IPS-20b (cell line): ENCODE results near the gene ZSCAN4.
A peak's percentile ranks its signal among the peaks of the same experiment; 100 is the strongest.

Experiments used
- H3K27ac ChIP-seq: one replicate; pipeline ENCODE4 v1.5.1; 2013; ENCODE audit warnings: low read length
- H3K27me3 ChIP-seq: 2 replicates; pipeline ENCODE4 v1.6.1; 2013; ENCODE audit warnings: mild to moderate bottlenecking, low read length, inconsistent platforms; ENCODE audit not compliant: insufficient read depth
- H3K36me3 ChIP-seq: 2 replicates; pipeline ENCODE4 v1.6.1; 2013; ENCODE audit warnings: low read depth, mild to moderate bottlenecking, inconsistent platforms, low read length, moderate library complexity; ENCODE audit not compliant: insufficient read depth
- H3K4me1 ChIP-seq: 2 replicates; pipeline ENCODE4 v1.6.1; 2013; ENCODE audit warnings: mild to moderate bottlenecking, control low read depth, inconsistent platforms, low read length, moderate library complexity; ENCODE audit not compliant: insufficient read depth
- H3K4me3 ChIP-seq: 2 replicates; pipeline ENCODE4 v1.5.1; 2013; ENCODE audit warnings: mild to moderate bottlenecking, low read length, inconsistent platforms
- H3K9ac ChIP-seq: 2 replicates; pipeline ENCODE4 v1.6.1; 2013; ENCODE audit warnings: low read depth, mild to moderate bottlenecking, inconsistent platforms, low read length, moderate library complexity
- H3K9me3 ChIP-seq: 2 replicates; pipeline ENCODE4 v1.6.1; 2013; ENCODE audit warnings: mild to moderate bottlenecking, low read depth, low read length, inconsistent platforms; ENCODE audit not compliant: insufficient read depth

Gene ZSCAN4

DNA sequence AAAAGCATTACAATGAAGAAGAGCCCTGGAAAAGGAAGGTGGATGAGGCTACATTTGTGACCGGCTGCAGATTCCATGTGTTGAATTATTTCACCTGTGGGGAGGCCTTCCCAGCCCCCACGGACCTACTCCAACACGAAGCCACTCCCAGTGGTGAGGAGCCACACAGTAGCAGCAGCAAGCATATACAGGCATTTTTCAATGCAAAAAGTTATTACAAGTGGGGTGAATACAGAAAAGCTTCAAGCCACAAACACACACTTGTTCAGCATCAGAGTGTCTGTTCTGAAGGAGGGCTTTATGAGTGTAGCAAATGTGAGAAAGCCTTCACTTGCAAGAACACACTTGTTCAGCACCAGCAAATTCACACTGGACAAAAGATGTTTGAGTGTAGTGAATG lies 18.0 kb downstream of the ZSCAN4 start:
- H3K4me1 ChIP-seq: peaks cover 6% of the 10 kb centered on the region; the same call in 1 of the 2 replicates
- H3K9ac ChIP-seq: no peak overlapping the region
- no peaks in the 10 kb centered on the region for H3K27me3 ChIP-seq
- H3K4me3 ChIP-seq: no peak overlapping the region
- H3K36me3 ChIP-seq: peaks cover 72% of the 10 kb centered on the region
- no peak overlapping the region for H3K27ac ChIP-seq
- H3K9me3 ChIP-seq: peaks cover 79% of the 10 kb centered on the region

DNA sequence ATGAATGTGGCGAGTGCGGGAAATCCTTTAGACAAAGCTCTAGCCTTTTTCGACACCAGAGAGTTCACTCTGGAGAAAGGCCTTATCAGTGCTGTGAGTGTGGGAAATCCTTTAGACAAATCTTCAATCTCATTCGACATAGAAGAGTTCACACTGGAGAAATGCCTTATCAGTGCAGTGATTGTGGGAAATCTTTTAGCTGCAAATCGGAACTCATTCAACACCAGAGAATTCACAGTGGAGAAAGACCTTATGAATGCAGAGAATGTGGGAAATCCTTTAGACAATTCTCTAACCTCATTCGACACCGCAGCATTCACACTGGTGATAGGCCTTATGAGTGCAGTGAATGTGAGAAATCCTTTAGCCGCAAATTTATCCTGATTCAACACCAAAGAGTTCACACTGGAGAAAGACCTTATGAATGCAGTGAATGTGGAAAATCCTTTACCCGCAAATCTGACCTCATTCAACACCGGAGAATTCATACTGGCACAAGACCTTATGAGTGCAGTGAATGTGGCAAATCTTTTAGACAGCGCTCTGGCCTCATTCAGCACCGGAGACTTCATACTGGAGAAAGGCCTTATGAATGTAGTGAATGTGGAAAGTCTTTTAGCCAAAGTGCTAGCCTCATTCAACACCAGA lies 18.8 kb downstream of the ZSCAN4 start:
- H3K9me3 ChIP-seq: peaks cover 79% of the 10 kb centered on the region
- peaks cover 72% of the 10 kb centered on the region for H3K36me3 ChIP-seq
- H3K4me3 ChIP-seq: no peak overlapping the region; the same call in 1 of the 2 replicates
- no peaks in the 10 kb centered on the region for H3K27me3 ChIP-seq
- H3K27ac ChIP-seq: no peak overlapping the region
- no peak overlapping the region for H3K9ac ChIP-seq
- peaks cover 6% of the 10 kb centered on the region; the same call in 1 of the 2 replicates for H3K4me1 ChIP-seq

DNA sequence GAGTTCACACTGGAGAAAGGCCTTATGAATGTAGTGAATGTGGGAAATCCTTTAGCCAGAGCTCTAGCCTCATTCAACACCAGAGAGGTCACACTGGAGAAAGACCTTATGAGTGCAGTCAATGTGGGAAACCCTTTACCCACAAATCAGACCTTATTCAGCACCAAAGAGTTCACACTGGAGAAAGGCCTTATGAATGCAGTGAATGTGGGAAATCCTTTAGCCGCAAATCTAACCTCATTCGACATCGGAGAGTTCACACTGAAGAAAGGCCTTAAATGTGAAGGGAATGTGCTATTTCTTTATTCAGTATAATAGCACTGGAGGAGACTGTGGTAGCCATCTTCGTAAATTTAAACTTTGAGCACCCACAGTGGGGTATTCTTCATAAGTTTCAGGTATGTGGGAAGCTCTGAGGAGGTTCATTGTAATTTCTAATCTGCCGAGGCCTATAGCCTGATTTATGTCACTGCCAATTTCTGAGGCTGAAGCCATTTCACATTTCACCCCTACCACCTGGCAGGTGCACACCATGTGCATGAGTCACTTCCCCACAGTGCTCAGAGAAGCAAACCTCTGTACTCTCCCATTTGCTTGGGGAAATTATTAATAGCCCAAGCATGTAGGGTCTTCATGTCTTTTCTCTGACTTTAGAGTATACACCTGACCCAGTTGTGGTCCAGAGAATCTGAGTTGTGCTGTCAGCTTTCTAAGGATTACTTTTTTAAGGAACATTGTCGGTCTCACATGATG lies 19.5 kb downstream of the ZSCAN4 start:
- peaks cover 76% of the 10 kb centered on the region for H3K9me3 ChIP-seq
- no peak overlapping the region for H3K27ac ChIP-seq
- H3K27me3 ChIP-seq: no peaks in the 10 kb centered on the region
- H3K9ac ChIP-seq: no peak overlapping the region
- H3K4me1 ChIP-seq: peaks cover 3% of the 10 kb centered on the region; the same call in 1 of the 2 replicates
- peaks cover 69% of the 10 kb centered on the region for H3K36me3 ChIP-seq
- H3K4me3 ChIP-seq: no peak overlapping the region; the same call in 1 of the 2 replicates

DNA sequence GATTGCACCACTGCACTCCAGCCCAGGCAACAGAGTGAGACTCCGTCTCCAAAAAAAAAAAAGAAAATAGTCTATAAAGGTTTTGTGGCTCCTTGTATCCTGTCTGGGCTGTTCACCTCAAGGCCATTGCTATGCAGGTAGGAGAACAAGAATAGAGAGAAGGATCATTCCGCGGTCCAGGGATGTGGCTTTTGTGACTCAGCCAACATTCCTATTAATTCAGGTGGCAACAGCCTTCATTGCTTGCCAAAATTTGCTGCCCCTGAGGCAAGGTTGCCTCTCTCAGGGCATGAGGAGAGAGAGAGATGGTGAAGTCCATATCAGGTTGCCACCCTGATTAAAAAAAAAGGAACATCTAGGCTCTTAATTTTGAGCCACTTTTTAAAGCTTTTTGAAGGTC lies 21.0 kb downstream of the ZSCAN4 start:
- no peak overlapping the region for H3K9ac ChIP-seq
- no peak overlapping the region for H3K27ac ChIP-seq
- no peaks in the 10 kb centered on the region for H3K27me3 ChIP-seq
- peaks cover 60% of the 10 kb centered on the region for H3K36me3 ChIP-seq
- H3K4me3 ChIP-seq: no peak overlapping the region
- H3K9me3 ChIP-seq: peaks cover 60% of the 10 kb centered on the region
- no peaks in the 10 kb centered on the region for H3K4me1 ChIP-seq

- Histone ChIP-seq H3K9me3 (peaks cover 19% of the 10 kb centered on the region), H3K4me1 (no peaks in the 10 kb centered on the region), H3K36me3 (peaks cover 86% of the 10 kb centered on the region), H3K27ac (no peak overlapping the region), H3K27me3 (no peaks in the 10 kb centered on the region), H3K9ac (no peak overlapping the region), H3K4me3 (no peak overlapping the region; the same call in 1 of the 2 replicates)
Measured at GRCh38 chr19:57701625-57702024, 32.9 kb downstream of the ZSCAN4 start.

- Histone ChIP-seq H3K27ac (no peak overlapping the region), H3K4me3 (no peak overlapping the region), H3K9me3 (peaks cover 11% of the 10 kb centered on the region), H3K4me1 (peaks cover 8% of the 10 kb centered on the region; the same call in 1 of the 2 replicates), H3K36me3 (peaks cover 51% of the 10 kb centered on the region), H3K9ac (no peak overlapping the region), H3K27me3 (no peaks in the 10 kb centered on the region)
Measured at GRCh38 chr19:57706346-57706745, 37.6 kb downstream of the ZSCAN4 start.

DNA sequence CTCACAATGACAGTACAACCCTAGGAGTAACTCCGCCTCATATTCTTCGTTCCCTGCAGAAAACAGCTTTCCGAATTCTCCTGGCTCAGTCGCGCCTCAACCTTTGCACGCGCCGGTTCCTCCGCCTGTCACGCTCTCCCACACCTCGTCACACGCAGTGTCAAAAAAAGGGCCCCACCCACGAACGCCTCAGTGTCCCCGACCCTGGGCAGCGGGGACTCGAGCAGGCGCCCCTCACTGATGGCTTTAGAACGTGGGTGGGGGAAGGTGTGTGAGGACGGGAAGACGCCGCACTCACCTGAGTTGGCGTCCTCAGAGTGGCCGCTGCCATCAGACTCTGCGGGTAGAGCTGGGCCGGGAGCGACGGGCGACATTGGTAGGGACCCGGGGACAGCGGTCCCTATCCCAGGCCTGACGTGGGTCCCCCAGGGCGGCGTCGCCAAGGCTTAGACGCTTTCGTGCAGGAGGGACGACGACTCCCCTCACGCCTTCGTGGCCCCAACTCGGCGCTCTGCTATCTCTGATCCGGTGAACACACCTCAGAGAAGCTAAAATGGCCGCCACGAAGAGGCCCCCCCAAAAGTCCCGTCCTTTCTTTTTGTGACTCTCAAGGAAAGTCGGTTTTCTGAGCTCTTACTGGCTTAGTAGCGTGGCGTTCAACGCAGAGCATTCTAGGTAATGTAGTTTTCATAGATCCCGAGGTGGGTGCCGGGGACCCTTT lies 40.1 kb downstream of the ZSCAN4 start, which contains the start of gene ZNF154:
Gene ZNF154 (minus strand): TSS at position 564 of the 721 bp plus-strand sequence. CDS start 233 bp downstream, at position 331.
- Histone ChIP-seq H3K27me3 (no peaks in the 10 kb centered on the region), H3K4me3 (peak within 1 kb of the TSS; percentile 97), H3K36me3 (peaks cover 26% of the 10 kb centered on the region), H3K9ac (peak within 1 kb of the TSS; percentile 95), H3K27ac (peak within 1 kb of the TSS; percentile 90), H3K9me3 (no peaks in the 10 kb centered on the region), H3K4me1 (peaks cover 8% of the 10 kb centered on the region; the same call in 1 of the 2 replicates)

DNA sequence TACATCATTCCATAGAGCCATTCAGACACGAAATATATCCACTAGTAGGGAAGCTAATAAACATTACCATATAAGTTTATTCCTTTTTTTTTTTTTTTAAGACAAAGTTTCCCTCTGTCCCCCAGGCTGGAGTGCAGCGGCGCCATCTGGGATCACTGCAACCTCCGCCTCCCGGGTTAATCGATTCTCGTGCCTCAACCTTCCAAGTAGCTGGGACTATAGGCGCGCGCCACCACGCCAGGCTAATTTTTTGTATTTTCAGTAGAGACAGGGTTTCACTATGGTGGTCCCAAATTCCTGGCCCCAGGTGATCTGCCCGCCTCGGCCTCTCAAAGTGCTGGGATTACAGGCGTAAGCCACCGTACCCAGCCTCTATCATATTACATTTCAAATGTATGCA lies 40.9 kb downstream of the ZSCAN4 start:
- Histone ChIP-seq H3K9ac (peak overlapping the region; percentile 95; the same call in 1 of the 2 replicates), H3K36me3 (peaks cover 18% of the 10 kb centered on the region), H3K4me1 (peaks cover 8% of the 10 kb centered on the region; the same call in 1 of the 2 replicates), H3K4me3 (peak overlapping the region; percentile 97), H3K27ac (no peak overlapping the region), H3K27me3 (no peaks in the 10 kb centered on the region), H3K9me3 (no peaks in the 10 kb centered on the region)

DNA sequence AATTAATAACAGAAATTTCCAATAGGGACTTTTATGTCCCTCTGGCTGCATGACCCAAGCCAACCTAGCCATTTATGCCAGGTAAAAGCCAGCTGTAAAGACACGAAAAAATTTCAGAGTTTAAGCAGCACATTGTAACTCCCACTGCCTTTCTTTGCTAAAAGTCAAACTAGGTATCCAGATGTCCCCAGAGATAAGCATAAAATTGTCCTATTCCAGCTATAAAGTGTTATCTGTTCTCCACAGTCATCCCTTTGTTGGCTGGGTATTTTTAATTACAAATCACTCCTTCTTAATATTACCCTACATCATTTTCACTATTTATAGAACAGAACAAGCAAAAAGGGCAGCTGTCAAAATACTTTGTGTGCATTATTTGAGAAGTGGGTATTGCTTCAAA lies 43.5 kb downstream of the ZSCAN4 start:
- no peaks in the 10 kb centered on the region for H3K27me3 ChIP-seq
- H3K36me3 ChIP-seq: peaks cover 3% of the 10 kb centered on the region; the same call in 1 of the 2 replicates
- H3K4me3 ChIP-seq: no peak overlapping the region
- no peak overlapping the region for H3K9ac ChIP-seq
- H3K9me3 ChIP-seq: no peaks in the 10 kb centered on the region
- H3K4me1 ChIP-seq: peaks cover 8% of the 10 kb centered on the region; the same call in 1 of the 2 replicates
- H3K27ac ChIP-seq: no peak overlapping the region

- H3K27ac ChIP-seq: no peak overlapping the region
- no peaks in the 10 kb centered on the region for H3K27me3 ChIP-seq
- H3K9ac ChIP-seq: no peak overlapping the region
- H3K9me3 ChIP-seq: peaks cover 25% of the 10 kb centered on the region
- H3K4me3 ChIP-seq: peak overlapping the region; percentile 12; the same call in 1 of the 2 replicates
- H3K36me3 ChIP-seq: peaks cover 35% of the 10 kb centered on the region
- H3K4me1 ChIP-seq: 0 out of 2 replicates have a peak, but pooled peaks cover 10% of the 10 kb centered on the region
Measured at GRCh38 chr19:57719424-57719823, 50.7 kb downstream of the ZSCAN4 start.

GRCh38 chr19:57719901-57720519 lies 51.3 kb downstream of the ZSCAN4 start:
- Histone ChIP-seq H3K36me3 (peaks cover 35% of the 10 kb centered on the region), H3K27ac (no peak overlapping the region), H3K9me3 (peaks cover 25% of the 10 kb centered on the region), H3K9ac (no peak overlapping the region), H3K4me3 (peak overlapping the region; percentile 24), H3K27me3 (no peaks in the 10 kb centered on the region), H3K4me1 (0 out of 2 replicates have a peak, but pooled peaks cover 10% of the 10 kb centered on the region)
